Left ventricle myocardium inferior (tissue), 1 donor: ENCODE measurements around the gene OAT. TPM values are rescaled to one million over a fixed set of nuclear protein-coding genes. Genes with fewer than 3 reads are reported as not detected.

ENCODE experiments used
- DNase-seq: peaks from one replicate; pipeline ENCODE4 v3.0.0-alpha.2; 2020
- H3K27ac ChIP-seq: fragments of 200-600 bp; replicated peaks from 2 replicates; pipeline ENCODE4 v1.8.0; 2021
- H3K27me3 ChIP-seq: fragments of 200-600 bp; 2 replicates; pipeline ENCODE4 v1.8.0; 2021; ENCODE audit warnings: low read depth
- H3K36me3 ChIP-seq: fragments of 200-600 bp; 2 replicates; pipeline ENCODE4 v1.8.0; 2021
- H3K4me1 ChIP-seq: fragments of 200-600 bp; 2 replicates; pipeline ENCODE4 v1.8.0; 2021
- H3K4me3 ChIP-seq: fragments of 200-600 bp; 2 replicates; pipeline ENCODE4 v1.8.0; 2021; ENCODE audit warnings: mild to moderate bottlenecking, moderate library complexity
- H3K9me3 ChIP-seq: fragments of 200-600 bp; replicated peaks from 2 replicates; pipeline ENCODE4 v1.8.0; 2021
- intact Hi-C: fragments of 100-400 bp; cut with micrococcal nuclease; formaldehyde crosslinking; loops from one replicate; pipeline ENCODE4 v1.11.0; 2022
- total RNA-seq: library from RNA; stranded (reverse); fragmentation: NEBNext Ultra II Directional; extraction: Animal tissue kit (Norgen Biotek cat#: 25700); gene quantifications from one replicate; pipeline ENCODE4 v1.2.1, GENCODE V29; 2021
- TF ChIP-seq, protein P1 (sequence below): fragments of 200-600 bp; IDR thresholded peaks from 2 replicates; pipeline ENCODE4 v1.8.0; 2021; ENCODE audit warnings: antibody characterized with exemption, mild to moderate bottlenecking, borderline replicate concordance
- donor health status: DM: no; HTN: yes; CAD: no; lungs with severe emphysema.

OAT gene
- total RNA-seq, 1 donor from 2014 or later = 24.3 TPM

DNA sequence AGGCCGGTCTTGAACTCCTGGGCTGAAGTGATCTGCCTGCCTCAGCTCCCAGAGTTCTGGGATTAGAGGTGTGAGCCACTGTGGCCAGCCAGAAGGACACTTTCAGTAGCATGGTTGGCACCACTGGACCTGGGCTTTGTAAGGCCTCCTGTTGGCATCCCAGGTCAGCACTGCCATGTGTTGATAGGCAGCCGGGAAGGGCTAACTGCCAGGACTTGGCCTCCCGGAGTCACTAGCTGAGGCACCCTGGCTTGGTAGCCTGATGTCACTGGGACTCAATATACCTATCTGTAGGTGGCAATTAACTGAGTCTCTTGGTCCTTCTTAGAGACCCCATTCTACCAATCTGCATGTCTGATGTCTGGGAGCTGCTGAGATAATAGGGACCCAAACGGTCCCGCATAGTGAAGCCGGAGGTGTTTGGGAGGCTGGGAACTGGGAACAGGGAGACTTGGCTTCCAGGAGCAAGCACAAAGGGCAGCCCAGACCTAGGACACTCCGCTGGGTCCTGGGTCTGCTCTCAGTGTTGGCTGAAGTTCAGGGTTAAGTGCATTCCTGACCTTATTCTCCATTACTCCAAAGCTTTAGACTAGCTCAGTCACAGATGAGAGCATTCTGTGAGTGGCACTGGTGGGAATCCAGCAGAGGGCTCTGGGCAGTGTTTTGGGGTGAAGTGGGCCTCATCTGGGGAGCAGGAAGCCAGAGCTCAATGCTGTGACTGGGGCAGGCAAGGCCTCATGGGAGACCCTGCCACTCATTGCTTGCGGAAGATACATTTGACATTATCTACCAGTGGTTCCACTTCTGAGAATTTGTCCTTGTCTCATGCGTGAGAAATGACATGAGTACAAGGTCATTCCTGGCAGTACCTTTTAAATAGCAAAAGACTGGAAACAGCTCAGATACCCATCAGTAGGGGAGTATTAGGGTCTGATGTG lies 45.6 kb upstream of the OAT start:
- no peaks in the 10 kb centered on the region for H3K9me3 ChIP-seq
- H3K4me3 ChIP-seq = no peak overlapping the region
- no peak overlapping the region for H3K27ac ChIP-seq
- no peaks in the 10 kb centered on the region for H3K36me3 ChIP-seq
- no peaks in the 10 kb centered on the region for H3K27me3 ChIP-seq
- intact Hi-C loops = no loop called here
- no peak for DNase-seq
- TF ChIP-seq, protein P1, sequence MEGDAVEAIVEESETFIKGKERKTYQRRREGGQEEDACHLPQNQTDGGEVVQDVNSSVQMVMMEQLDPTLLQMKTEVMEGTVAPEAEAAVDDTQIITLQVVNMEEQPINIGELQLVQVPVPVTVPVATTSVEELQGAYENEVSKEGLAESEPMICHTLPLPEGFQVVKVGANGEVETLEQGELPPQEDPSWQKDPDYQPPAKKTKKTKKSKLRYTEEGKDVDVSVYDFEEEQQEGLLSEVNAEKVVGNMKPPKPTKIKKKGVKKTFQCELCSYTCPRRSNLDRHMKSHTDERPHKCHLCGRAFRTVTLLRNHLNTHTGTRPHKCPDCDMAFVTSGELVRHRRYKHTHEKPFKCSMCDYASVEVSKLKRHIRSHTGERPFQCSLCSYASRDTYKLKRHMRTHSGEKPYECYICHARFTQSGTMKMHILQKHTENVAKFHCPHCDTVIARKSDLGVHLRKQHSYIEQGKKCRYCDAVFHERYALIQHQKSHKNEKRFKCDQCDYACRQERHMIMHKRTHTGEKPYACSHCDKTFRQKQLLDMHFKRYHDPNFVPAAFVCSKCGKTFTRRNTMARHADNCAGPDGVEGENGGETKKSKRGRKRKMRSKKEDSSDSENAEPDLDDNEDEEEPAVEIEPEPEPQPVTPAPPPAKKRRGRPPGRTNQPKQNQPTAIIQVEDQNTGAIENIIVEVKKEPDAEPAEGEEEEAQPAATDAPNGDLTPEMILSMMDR = no peak
- H3K4me1 ChIP-seq = peaks cover 30% of the 10 kb centered on the region

DNA sequence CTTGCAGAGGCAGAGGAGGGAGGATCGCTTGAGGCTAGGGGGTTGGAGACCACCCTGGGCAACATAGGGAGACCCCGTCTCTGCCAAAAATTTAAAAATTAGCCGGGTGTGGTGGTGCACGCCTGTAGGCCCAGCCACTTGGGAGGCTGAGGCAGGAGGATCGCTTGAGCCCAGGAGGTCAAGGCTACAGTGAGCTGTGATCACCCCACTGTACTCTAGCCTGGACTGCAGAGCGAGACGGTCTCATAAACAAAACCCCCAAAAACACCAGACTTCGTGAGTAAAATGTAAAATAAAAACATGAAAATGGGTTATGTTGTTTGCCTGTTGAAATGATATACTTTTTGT lies 43.6 kb upstream of the OAT start:
- TF ChIP-seq, protein P1 = no peak
- intact Hi-C loops = no loop called here
- peak overlapping the region; percentile 82 for H3K4me3 ChIP-seq
- no peaks in the 10 kb centered on the region for H3K9me3 ChIP-seq
- H3K27ac ChIP-seq = peak overlapping the region; percentile 95
- H3K4me1 ChIP-seq = peaks cover 30% of the 10 kb centered on the region
- DNase-seq = no peak
- no peaks in the 10 kb centered on the region for H3K36me3 ChIP-seq
- no peaks in the 10 kb centered on the region for H3K27me3 ChIP-seq

DNA sequence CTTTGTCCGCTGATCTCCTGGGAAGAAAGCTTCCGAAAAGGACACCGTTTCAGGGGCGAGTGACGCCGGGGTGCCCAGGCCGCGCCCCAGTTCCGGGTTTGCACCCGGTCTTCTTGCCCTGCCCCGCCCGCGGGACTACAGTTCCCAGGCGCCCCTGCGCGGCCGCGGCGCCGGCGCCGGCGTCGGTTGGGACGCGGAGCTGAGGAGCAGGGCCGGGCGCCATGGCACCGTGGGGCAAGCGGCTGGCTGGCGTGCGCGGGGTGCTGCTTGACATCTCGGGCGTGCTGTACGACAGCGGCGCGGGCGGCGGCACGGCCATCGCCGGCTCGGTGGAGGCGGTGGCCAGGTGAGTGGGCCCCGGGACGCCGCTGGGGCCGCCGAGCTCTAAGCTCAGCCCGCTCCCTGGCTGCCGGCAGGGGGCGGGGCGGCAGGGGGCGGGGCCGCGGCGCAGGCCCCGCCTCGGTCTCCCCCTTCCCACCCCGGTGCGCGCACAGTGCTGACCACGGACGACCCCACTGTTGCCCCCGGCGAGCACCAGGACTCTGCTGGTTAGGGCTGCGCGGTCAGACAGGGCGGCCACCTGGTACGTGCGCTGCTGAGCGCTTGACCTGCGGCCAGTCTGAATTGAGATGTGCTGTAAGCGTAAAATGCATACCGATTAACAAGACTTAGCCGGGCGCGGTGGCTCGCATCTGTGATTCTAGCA lies 43.1 kb upstream of the OAT start, which contains the start of gene LHPP:
Gene LHPP, plus strand, starts transcription at position 182 of the 706 bp plus-strand sequence. Its CDS starts 40 bp downstream, at position 222.
- no peaks in the 10 kb centered on the region for H3K36me3 ChIP-seq
- H3K4me3 ChIP-seq = peak within 1 kb of the TSS; percentile 82
- H3K4me1 ChIP-seq = peaks cover 30% of the 10 kb centered on the region
- DNase-seq = peak; percentile 86
- peak within 1 kb of the TSS; percentile 95 for H3K27ac ChIP-seq
- TF ChIP-seq, protein P1 = peak; percentile 76
- peaks cover under 1% of the 10 kb centered on the region for H3K27me3 ChIP-seq
- intact Hi-C loops = no loop called here
- H3K9me3 ChIP-seq = no peaks in the 10 kb centered on the region

DNA sequence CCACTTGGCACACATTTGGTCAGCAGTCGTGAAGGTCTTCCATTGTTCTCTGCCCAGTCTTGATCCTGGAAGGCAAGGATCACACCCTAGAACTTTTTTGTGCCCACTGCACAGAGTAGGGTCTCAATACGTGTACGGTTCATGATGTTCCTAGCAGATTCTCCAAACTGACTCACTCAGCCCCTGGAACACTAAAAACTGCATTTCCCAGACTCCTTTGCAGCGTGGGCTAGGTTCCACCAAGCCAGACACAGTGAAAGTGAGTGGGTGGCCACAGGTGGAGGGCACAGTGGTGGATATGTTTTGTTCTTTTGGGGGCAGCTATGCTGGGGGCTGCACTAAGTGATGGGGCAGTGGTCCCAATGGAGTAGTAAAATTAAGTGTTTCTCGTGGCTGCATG lies 41.4 kb upstream of the OAT start:
- Histone ChIP-seq H3K4me1 (peaks cover 21% of the 10 kb centered on the region), H3K27ac (no peak overlapping the region), H3K4me3 (no peak overlapping the region), H3K36me3 (no peaks in the 10 kb centered on the region), H3K9me3 (no peaks in the 10 kb centered on the region), H3K27me3 (peaks cover 17% of the 10 kb centered on the region)
- no peak for DNase-seq
- TF ChIP-seq, protein P1 = no peak
- intact Hi-C loops = no loop called here

DNA sequence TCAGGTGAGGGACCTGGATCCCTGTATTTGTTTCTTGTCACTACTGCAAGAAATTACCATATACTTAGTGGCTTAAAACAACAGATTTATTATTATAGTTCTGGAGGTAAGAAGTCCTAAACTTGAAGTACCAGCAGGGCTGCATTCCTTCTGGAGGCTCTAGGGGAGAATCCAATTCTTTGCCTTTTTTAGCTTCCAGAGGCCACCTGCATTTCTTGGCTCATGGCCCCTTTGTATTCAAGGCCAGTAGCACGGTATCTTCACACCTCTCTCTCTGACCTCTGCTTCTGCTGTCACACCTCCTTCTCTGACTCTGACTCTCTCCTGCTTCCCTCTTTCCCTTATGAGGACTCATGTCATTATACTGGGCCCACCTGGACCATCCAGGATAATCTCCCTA lies 40.7 kb upstream of the OAT start:
- no peak for DNase-seq
- H3K27ac ChIP-seq = no peak overlapping the region
- H3K27me3 ChIP-seq = peaks cover 25% of the 10 kb centered on the region
- no peak overlapping the region for H3K4me3 ChIP-seq
- H3K4me1 ChIP-seq = peaks cover 13% of the 10 kb centered on the region
- no peaks in the 10 kb centered on the region for H3K36me3 ChIP-seq
- intact Hi-C loops = no loop called here
- no peaks in the 10 kb centered on the region for H3K9me3 ChIP-seq
- TF ChIP-seq, protein P1 = no peak
